HG02938 (cell line): ENCODE results near the gene SAE1.

Experiments used
- ATAC-seq: cut with Tn5 transposase; IDR thresholded peaks from one replicate; pipeline ENCODE4 v1.9.1; 2021; ENCODE audit warnings: mild to moderate bottlenecking, moderate library complexity; ENCODE audit not compliant: unreplicated experiment

The SAE1 gene

GRCh38 chr19:47157431-47158321 lies 27.0 kb downstream of the SAE1 start:
- no peak for ATAC-seq

GRCh38 chr19:47158367-47158791 lies 27.7 kb downstream of the SAE1 start:
- no peak for ATAC-seq

GRCh38 chr19:47158879-47159503 lies 28.4 kb downstream of the SAE1 start:
- no peak for ATAC-seq

GRCh38 chr19:47161876-47162489 lies 31.3 kb downstream of the SAE1 start:
- ATAC-seq: no peak

GRCh38 chr19:47168065-47168464 lies 37.4 kb downstream of the SAE1 start:
- no peak for ATAC-seq

GRCh38 chr19:47172666-47173455 lies 42.2 kb downstream of the SAE1 start:
- no peak for ATAC-seq

GRCh38 chr19:47176071-47176626 lies 45.5 kb downstream of the SAE1 start:
- ATAC-seq: no peak

GRCh38 chr19:47176627-47177090 lies 46.0 kb downstream of the SAE1 start:
- ATAC-seq: no peak

- ATAC-seq: no peak
Measured at GRCh38 chr19:47179653-47180310, 49.1 kb downstream of the SAE1 start.

GRCh38 chr19:47183601-47184000 lies 53.0 kb downstream of the SAE1 start:
- ATAC-seq: no peak

- ATAC-seq: peak; percentile 88
Measured at GRCh38 chr19:47186446-47187334, 56.1 kb downstream of the SAE1 start.

GRCh38 chr19:47187335-47187655 lies 56.7 kb downstream of the SAE1 start:
- ATAC-seq: no peak

GRCh38 chr19:47187797-47188196 lies 57.2 kb downstream of the SAE1 start:
- ATAC-seq: no peak

- no peak for ATAC-seq
Measured at GRCh38 chr19:47188507-47189033, 57.9 kb downstream of the SAE1 start.

GRCh38 chr19:47190167-47190727 lies 59.6 kb downstream of the SAE1 start:
- no peak for ATAC-seq

GRCh38 chr19:47195434-47195833 lies 64.8 kb downstream of the SAE1 start:
- ATAC-seq: no peak

- no peak for ATAC-seq
Measured at GRCh38 chr19:47197141-47197540, 66.5 kb downstream of the SAE1 start.

- ATAC-seq: no peak
Measured at GRCh38 chr19:47200530-47200929, 69.9 kb downstream of the SAE1 start.

GRCh38 chr19:47203254-47203653 lies 72.6 kb downstream of the SAE1 start:
- no peak for ATAC-seq
